Mucosa of stomach (tissue), 1 donor: ENCODE results near the gene DLEC1.
"Not testable (repeated sequence)": the region's sequence is repeated elsewhere in the genome, so short reads cannot be mapped to it uniquely, and the experiment has no call there.

ENCODE experiments used
- H3K27me3 ChIP-seq: one replicate; pipeline ENCODE4 v1.7.0; 2013; ENCODE audit warnings: mild to moderate bottlenecking, low read length; ENCODE audit not compliant: control insufficient read depth, insufficient read depth
- H3K36me3 ChIP-seq: one replicate; pipeline ENCODE4 v1.7.0; 2013; ENCODE audit warnings: low read length; ENCODE audit not compliant: control insufficient read depth, insufficient read depth
- H3K4me1 ChIP-seq: one replicate; pipeline ENCODE4 v1.7.0; 2013; ENCODE audit warnings: mild to moderate bottlenecking, low read length; ENCODE audit not compliant: control insufficient read depth, insufficient read depth
- H3K4me3 ChIP-seq: one replicate; pipeline ENCODE4 v1.7.0; 2013; ENCODE audit warnings: low read length
- H3K9ac ChIP-seq: one replicate; pipeline ENCODE4 v1.7.0; 2013; ENCODE audit warnings: mild to moderate bottlenecking, low read length, moderate library complexity
- H3K9me3 ChIP-seq: one replicate; pipeline ENCODE4 v1.7.0; 2013; ENCODE audit warnings: mild to moderate bottlenecking, low read length, moderate library complexity; ENCODE audit not compliant: control insufficient read depth
- donor health status: Pancreatic carcinoma.

The DLEC1 gene

DNA sequence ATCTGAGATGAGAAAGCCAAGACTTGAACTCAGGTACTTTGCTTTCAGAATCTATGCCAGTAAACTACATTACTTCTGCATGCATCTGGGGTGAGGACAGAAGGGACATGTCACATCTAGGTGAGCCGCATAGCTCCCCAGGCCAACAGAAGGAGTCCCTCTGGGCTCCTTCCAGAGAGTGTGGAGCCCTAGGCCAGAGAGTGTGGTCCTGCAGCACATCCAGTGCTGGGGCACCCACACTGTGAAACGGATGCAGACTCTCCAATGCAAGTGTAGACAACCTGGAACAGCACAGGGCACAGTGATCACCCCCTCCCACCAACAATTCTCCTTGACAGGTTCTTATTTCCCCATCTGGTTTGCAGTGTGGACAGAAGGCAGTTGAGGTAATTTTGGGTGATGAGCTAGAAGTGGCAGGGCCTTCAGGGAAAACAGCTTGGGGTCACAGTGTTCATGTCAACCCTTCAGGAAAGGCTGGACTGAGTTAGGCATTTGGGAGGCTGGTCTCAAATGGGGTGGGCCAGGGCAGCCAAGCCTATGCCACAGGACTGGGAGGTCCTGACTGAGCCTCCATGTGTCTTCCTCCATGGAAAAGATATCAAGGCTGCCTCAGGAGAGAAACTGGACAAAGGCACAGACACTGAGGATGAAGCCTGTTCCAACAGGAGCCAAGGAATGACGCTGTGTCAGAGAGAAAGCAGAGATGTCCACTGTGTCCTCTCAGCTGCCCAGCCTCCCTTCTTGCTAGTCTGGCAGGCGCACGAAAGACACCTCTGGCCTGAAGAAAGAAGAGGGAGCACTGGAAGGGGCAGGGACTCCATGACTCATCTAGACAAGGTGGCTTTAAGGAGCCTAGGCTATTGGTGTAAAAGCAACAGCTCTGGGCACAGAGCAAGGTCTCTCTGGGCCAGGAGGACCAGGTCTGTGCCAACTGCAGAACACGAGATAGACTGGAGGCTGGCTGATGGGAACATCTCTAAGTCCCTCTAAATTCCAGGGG is 11.2 kb upstream of the DLEC1 start:
- no peak overlapping the region for H3K9ac ChIP-seq
- H3K4me3 ChIP-seq = no peak overlapping the region
- peaks cover 35% of the 10 kb centered on the region for H3K4me1 ChIP-seq
- H3K27me3 ChIP-seq = no peaks in the 10 kb centered on the region
- H3K36me3 ChIP-seq = no peaks in the 10 kb centered on the region
- no peaks in the 10 kb centered on the region for H3K9me3 ChIP-seq

GRCh38 chr3:38028621-38029361 is 10.2 kb upstream of the DLEC1 start:
- H3K4me1 ChIP-seq = peaks cover 35% of the 10 kb centered on the region
- no peaks in the 10 kb centered on the region for H3K27me3 ChIP-seq
- no peaks in the 10 kb centered on the region for H3K36me3 ChIP-seq
- no peaks in the 10 kb centered on the region for H3K9me3 ChIP-seq
- no peak overlapping the region for H3K4me3 ChIP-seq
- H3K9ac ChIP-seq = peak overlapping the region; percentile 38

DNA sequence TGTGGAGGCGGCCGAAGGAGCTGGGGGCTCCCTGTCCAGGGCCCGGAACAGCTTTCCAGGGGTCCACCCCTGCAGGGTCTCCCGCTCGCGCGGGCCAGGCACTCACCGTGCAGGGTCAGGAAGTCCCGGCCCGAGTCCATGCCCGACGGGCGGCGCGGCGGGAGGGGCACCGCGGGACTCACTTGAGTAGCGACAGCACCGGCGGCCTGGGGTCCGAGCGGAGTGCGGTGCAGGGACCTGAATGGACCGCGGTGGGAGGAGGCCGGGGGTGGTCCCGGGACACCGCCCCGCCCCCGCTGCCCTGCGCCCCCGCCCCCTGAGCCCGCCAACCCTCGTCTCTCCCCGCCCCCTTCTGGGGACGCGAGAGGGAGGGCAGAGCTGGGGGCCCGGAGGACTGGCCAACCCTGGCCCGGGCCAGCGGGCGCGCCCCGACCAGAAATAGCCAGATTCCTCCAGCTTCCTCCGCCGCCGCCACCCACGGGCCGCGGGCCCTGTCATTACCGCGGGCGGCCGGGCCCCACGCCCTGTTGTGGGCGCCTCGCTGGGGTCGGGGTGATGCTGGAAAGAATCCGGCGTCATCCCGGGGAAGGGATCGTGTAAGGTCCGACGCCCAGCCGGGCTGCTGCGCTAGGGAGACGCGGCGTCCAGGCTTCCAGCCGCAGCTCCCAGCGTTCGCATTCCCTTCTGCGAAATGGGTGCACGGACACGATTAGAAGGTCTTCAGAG is 9.4 kb upstream of the DLEC1 start, which contains the start of gene PLCD1:
TSS of gene PLCD1 (minus strand) at position 243 of the 726 bp plus-strand sequence. CDS start at position 140, 103 bp downstream.
- no peaks in the 10 kb centered on the region for H3K36me3 ChIP-seq
- H3K4me3 ChIP-seq = peak within 1 kb of the TSS; percentile 26
- H3K9me3 ChIP-seq = no peaks in the 10 kb centered on the region
- peak within 1 kb of the TSS; percentile 76 for H3K9ac ChIP-seq
- peaks cover 35% of the 10 kb centered on the region for H3K4me1 ChIP-seq
- H3K27me3 ChIP-seq = no peaks in the 10 kb centered on the region

DNA sequence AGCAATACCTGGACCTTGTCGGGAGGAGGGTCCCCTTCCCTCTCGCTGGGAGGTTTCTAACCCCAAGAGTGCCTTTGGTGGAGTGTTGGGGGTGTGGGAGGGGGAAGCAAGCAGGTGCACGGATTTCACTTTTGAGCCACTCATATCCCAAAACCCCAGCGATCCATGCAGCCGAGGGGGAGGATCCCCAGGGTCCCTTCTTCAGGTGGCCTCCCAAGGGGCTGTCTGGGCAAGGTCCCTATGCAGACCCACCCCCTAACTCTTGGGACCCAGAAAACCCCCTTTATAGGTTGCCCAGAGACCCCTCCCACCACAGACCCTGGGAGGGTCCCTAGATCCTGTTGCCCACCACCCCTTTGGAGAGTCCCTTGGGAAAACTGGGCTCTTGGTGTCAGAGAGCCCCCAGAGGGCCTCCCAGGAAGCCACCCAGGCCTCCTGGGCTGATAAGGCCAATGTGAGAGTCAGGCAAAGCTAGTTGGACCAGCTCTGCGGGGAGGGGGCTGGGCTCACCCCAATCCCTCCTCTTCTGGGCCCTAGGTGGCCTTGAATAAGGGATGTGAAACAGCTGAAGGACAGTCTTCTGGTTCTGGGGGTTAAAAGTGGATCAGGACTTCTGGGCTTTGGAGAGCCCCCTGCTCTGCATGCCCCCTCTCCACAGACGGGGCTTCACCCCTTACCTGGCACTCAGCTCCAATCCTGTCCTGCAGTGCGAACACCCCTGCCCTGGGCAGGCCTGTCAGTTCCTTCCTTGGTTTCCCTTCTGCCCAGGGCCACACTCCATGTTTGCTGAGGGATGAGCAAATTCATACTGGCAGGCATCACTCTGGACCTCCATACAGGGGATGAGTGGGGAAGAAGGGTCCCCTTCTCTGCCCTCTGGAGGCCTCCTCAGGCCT is 8.6 kb upstream of the DLEC1 start:
- Histone ChIP-seq H3K9ac (peak overlapping the region; percentile 76), H3K36me3 (no peaks in the 10 kb centered on the region), H3K4me3 (peak overlapping the region; percentile 26), H3K27me3 (no peaks in the 10 kb centered on the region), H3K4me1 (peaks cover 32% of the 10 kb centered on the region), H3K9me3 (no peaks in the 10 kb centered on the region)

DNA sequence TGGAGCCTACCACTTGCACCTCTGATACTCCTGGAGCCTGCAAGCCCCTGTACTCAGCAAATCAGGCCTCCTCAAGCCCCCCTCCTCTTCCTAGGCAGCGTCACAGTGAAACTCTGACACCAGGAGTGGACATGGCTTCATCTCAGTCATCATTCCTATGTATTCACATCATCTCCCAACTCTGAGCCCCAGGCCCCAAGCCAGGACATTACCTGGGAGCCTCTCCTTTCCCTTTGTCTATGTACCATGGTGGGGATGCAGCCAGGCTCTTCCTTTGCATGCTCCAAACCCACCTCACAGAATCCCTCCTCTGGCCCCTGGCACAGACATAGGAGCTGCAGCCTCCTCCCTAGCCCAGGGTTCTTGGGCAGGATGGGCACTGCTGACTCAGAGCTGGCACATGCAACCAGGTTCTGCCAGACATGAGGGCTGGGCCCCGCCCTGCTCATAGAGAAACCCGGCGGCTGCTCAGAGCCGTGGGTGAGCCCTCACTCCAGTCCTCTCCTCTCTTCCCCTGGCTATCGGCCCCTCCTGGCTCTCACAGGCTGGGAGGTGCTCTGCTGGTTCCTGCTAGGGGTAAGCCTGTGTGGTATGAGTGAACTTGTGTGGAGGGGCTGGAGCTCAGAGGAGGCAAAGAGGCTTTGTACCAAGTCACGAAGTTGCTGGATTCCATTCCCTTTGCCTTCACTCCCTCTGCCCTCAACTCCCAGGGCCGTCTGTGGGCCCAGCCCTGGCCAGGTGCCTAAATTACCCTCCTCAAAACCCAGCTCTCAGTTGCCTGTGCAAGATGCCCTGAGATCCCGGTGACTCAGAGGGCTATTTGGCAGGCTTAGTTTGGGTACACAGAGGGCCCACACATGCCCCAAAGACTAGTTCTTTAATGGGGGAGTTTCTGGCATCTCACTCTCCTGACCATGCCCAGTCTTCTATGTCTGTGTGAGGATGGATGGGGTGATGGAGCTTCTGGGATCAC is 7.7 kb upstream of the DLEC1 start:
- Histone ChIP-seq H3K4me3 (no peak overlapping the region), H3K36me3 (no peaks in the 10 kb centered on the region), H3K9me3 (no peaks in the 10 kb centered on the region), H3K9ac (no peak overlapping the region), H3K27me3 (no peaks in the 10 kb centered on the region), H3K4me1 (peaks cover 26% of the 10 kb centered on the region)

GRCh38 chr3:38032328-38032865 is 6.6 kb upstream of the DLEC1 start:
- no peak overlapping the region for H3K9ac ChIP-seq
- H3K4me1 ChIP-seq = peaks cover 26% of the 10 kb centered on the region
- H3K9me3 ChIP-seq = no peaks in the 10 kb centered on the region
- no peak overlapping the region for H3K4me3 ChIP-seq
- no peaks in the 10 kb centered on the region for H3K36me3 ChIP-seq
- no peaks in the 10 kb centered on the region for H3K27me3 ChIP-seq

DNA sequence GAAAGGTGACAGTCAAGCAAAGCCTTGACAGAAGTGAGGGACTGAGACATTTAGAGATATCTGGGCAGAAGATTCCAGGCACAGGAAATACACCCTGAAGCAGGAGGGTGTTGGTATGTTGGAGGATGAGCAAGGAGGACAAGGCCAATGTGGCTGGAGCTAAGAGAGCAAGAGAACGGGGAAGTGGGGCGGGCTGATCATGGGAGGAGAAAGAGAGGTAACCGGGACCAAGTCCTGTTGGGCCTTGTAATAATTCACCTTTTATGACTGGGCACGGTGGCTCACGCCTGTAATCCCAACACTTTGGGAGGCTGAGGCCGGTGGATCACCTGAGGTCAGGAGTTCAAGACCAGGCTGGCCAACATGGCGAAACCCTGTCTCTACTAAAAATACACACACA is 5.4 kb upstream of the DLEC1 start:
- not testable (repeated sequence) for H3K27me3 ChIP-seq, H3K9me3 ChIP-seq, H3K9ac ChIP-seq, H3K4me3 ChIP-seq, H3K36me3 ChIP-seq
- H3K4me1 ChIP-seq = peaks cover 25% of the 10 kb centered on the region

- H3K4me3 ChIP-seq, H3K27me3 ChIP-seq, H3K9me3 ChIP-seq, H3K9ac ChIP-seq, H3K36me3 ChIP-seq: not testable (repeated sequence)
- peaks cover 30% of the 10 kb centered on the region for H3K4me1 ChIP-seq
Observed at GRCh38 chr3:38034335-38034734, 4.7 kb upstream of the DLEC1 start.

GRCh38 chr3:38036286-38036685 is 2.7 kb upstream of the DLEC1 start:
- Histone ChIP-seq H3K36me3 (no peaks in the 10 kb centered on the region), H3K9ac (no peak overlapping the region), H3K4me1 (peaks cover 20% of the 10 kb centered on the region), H3K27me3 (no peaks in the 10 kb centered on the region), H3K9me3 (no peaks in the 10 kb centered on the region), H3K4me3 (no peak overlapping the region)

DNA sequence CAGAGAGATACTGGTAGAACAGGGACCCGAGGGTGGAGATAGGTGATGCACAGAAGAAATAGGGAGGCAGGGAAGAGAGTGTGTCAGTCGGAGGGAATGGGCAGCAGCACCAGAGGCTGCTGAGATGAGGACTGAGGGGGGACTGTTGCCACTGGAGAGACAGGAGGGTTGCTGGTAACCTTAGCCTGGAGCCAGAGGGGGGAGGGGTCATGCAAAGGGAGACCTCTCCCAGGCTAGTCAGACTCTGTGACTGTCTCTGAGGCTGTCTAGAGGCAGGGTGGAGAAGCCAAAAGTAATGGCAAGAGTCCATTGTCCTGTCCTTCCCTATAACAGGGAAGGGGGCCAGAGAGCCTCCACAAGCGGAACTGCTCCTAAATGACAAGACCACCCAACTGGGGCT is 2.1 kb upstream of the DLEC1 start:
- Histone ChIP-seq H3K36me3 (no peaks in the 10 kb centered on the region), H3K9me3 (no peaks in the 10 kb centered on the region)

More for the DNA sequence above, 2.1 kb upstream of the DLEC1 start:
- H3K9ac ChIP-seq = no peak overlapping the region
- no peaks in the 10 kb centered on the region for H3K27me3 ChIP-seq
- peaks cover 14% of the 10 kb centered on the region for H3K4me1 ChIP-seq
- no peak overlapping the region for H3K4me3 ChIP-seq
